GM19328 (cell line): ENCODE data around the gene ST6GALNAC5.

Experiments used
- ATAC-seq: cut with Tn5 transposase; IDR thresholded peaks from one replicate; pipeline ENCODE4 v1.9.1; 2021; ENCODE audit warnings: mild to moderate bottlenecking, moderate library complexity; ENCODE audit not compliant: unreplicated experiment

ST6GALNAC5 gene

GRCh38 chr1:77096496-77097255 is 229.4 kb downstream of the ST6GALNAC5 start:
- ATAC-seq = no peak

- ATAC-seq = no peak
Measured at GRCh38 chr1:77100875-77101274, 233.6 kb downstream of the ST6GALNAC5 start.

GRCh38 chr1:77103486-77103885 is 236.2 kb downstream of the ST6GALNAC5 start:
- ATAC-seq = no peak

- no peak for ATAC-seq
Measured at GRCh38 chr1:77104672-77105071, 237.4 kb downstream of the ST6GALNAC5 start.
